Measurements from ENCODE around the gene KDF1.

The KDF1 gene

DNA sequence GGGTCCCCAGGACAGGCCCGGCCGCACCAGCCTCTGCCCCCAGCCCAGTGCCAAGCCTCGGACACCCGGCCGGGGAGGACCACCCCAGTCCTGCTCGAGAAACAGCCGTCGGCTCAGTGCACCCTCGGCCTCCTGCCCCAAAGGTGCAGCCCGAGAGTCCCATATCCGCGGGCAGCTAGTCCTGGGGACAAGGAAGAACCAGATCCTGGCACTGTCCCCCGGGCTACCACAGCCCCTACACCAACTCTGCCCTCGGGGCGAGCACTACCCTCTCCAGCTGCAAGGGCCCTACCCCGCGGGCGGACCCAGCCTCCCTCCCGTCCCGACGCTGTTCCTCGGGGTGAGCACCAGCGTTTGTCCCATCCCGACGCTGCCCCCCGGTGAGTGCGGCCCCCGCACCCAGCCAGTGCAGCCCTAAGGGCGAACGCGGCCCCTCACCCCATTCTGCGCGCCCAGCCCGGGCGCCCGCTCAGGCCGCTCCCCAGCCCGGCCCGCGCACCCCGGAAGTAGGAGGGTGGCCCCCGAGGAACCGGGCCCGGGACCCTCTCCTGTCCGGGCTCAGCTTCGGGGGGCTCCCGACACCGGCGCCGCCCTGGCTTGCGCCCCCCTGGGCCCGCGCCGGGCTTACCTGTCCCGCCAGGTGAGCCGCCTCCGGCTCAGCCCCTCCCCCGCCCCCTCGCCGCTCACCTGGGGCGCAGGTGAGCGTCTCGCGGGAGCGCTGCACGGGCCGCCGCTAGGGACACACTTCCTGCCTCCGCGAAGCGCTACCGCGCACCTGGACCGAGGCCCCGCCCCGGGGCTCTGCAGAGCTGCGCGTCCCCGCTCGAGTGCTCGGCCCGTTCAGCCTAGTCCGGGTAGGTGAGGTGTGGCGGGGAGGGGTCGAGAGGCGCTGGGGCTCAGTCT, at the start of gene KDF1:
KDF1 (minus strand) TSS at position 747 of the 903 bp plus-strand sequence. CDS start 8,088 bp downstream, outside the sequence.
- in situ Hi-C loops (cut with HindIII; ENCODE audit: low sequenced_read_pairs), result loop anchor here (5.0 to 25.0 kb wide), 3 partner anchors 67 to 277 kb away; partner anchors contain the start of gene WDTC1

GRCh38 chr1:27009601-27010197, 49.4 kb upstream of the KDF1 start:
- in situ Hi-C loops (cut with HindIII; ENCODE audit: low sequenced_read_pairs), result no loop called here

DNA sequence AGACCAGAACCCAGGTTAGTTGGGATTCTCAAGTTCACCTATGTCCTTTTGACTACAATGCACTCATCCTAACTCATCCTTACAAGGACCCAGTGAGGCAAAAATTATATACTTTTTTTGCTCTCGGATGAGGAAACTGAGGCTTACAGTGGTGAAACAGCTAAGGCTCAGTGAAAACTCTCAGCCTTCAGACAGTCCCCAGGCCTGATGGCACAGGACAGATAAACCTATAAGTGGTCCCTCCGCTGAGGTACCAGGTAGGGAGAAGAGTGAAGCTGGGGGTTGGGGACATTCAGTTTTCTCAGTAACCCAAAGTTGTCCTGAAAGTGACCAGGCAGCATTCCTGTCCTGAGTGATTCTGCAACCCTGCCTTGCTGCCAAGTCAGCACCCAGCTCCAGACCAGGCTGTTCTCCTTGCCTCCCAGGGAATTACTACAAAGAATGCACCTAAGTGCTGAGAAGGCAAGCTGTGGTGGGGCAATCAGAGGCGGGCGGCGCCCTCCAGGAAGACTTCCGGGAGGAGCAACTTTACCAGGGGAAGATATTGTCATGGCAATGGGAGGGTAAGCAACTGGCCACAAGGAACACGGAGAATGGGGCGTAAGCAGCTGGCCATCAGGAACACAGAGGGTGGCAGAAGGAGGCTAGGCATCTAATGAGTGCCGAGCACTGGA, 47.8 kb upstream of the KDF1 start:
- in situ Hi-C loops (cut with HindIII; ENCODE audit: low sequenced_read_pairs), result no loop called here

GRCh38 chr1:27006683-27007082, 46.4 kb upstream of the KDF1 start:
- in situ Hi-C loops (cut with HindIII; ENCODE audit: low sequenced_read_pairs), result no loop called here

DNA sequence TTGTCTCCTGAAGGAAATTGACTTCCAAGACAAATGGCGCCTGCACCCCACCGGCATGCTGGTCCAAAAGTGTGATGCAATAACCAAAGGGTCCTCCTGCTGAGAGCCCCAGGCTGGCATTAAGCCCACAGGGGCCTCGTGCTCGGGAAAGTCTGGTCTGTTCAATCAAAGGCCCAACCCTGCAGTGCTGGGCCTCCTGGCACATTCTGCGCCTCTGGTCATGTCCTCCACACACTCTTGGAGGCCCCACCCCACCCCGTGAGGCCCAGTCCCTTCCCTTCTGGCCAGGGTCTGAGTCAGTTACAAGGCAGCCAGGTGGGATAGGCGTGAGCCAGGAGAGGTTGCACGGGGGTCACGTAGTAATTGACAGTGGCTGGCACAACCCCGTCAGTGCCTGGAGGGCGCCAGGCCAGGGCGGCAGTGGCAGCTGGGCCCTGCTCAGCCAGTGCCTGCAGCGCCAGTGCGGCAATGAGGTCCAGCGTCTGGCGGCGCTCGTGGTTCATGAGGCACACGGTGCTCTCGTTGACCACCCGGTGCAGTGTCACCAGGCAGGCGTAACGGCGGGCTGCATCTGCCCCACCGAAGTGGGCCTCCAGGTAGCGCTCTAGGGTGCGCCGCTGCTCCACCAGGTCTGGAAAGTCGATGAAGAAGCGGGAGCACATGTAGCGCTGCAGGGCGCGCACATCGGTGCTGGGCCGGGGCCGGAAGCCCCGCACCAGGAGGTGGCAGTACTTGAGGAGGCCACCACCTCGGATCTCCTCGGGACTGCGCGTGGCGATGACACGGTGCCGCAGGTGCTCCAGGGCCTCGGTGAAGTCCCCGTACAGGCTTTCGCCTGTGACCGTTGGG, 45.6 kb upstream of the KDF1 start:
- in situ Hi-C loops (cut with HindIII; ENCODE audit: low sequenced_read_pairs), result no loop called here

- in situ Hi-C loops (cut with HindIII; ENCODE audit: low sequenced_read_pairs), result no loop called here
These were observed 44.9 kb upstream of the KDF1 start for GRCh38 chr1:27005166-27005530.

DNA sequence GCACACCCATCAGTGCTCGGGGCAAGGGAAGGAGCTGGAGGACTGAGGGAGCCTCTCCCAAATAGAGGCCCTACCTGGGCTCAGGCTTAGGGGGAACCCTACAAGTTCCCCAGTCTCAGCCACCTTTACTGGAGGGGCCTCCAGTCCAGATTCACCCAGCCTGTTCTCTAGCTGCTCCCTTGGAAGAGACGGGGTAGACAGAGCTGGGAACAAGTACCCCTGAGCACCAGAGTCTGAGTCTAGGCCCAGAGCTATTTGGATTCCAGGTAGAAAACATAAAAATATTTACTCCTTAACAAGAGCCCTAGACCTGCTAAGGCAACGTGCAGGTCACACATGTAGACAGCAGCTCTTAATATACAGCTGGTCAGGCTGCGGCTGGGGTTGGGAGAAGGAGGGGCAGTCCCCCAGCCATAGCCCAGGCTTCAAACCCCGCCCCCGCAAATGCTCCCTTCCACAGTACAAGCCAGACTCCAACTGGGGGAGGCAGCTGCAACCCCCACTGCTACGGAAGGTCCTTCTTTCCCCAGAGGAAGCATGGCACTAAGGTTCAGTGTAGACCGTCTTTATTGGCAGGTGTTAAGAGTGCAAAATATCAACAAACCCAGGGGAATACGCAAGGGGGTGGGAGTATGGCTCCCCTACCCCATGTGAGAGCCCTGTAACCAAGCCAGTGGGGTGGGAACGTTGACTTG, 44.4 kb upstream of the KDF1 start:
- in situ Hi-C loops (cut with HindIII; ENCODE audit: low sequenced_read_pairs), result no loop called here

- in situ Hi-C loops (cut with HindIII; ENCODE audit: low sequenced_read_pairs), result no loop called here
These were observed 43.6 kb upstream of the KDF1 start for GRCh38 chr1:27003745-27004470.

DNA sequence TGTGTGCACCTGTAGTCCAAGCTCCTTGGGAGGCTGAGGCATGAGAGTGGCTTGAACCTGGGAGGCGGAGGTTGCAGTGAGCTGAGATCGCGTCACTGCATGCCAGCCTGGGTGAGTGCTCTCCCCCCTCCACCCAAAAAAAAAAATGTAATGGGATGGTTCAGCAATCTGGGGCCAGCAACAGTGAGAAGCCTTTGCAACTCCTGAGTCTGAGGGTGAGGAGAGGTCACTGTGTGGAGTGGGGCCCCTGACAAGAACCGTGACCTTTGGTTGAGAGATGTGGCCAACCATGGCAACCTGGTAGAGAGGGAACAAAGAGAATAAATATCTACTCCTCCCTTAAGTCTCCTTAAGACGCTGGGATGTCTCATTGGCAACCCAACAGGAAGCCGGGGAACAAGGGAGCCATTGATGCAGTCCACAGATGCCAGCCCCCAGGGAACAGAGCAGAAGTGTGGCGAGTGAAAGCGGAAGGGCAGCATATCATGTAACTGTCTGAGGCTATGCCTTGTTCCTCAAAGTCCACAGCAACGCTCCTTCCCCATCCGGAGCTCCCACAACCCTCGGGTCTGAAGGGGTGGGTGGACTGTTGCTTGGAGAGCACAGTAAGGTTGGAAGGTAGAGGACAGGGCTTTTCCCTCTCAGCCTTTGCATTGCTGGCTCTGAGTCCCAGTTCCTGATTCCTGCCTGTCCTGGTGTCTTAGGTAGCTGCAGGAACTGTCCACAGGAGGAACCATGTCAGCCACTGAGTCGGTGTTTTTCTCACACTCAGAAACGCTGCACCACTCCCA, 41.5 kb upstream of the KDF1 start:
- in situ Hi-C loops (cut with HindIII; ENCODE audit: low sequenced_read_pairs), result no loop called here

DNA sequence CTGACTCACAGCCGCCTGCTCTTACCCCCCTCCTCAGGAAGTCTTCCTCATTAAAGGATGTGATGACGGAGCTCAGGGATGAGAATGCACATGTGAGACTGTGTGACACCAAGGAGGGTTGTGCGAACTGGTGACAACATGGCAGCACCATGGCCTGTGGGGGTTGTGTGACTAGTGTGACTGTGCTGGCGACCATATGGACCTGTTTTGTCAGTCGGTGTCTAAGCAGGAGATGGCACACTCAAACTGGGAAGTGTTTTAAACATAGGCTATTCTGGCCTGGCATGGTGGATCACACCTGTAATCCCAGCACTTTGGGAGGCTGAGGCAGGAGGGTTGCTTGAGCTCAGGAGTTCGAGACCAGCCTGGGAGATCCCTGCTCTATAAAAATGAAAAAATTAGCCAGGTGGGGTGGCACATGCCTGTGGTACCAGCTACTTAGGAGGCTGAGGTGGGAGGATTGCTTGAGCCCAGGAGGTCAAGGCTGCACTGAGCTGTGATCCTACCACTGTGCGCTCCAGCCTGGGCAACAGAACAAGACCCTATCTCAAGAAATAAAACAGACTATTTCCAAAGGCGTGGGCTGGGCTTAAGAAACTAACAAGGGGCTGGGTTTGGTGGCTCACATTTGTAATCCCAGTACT, 40.7 kb upstream of the KDF1 start:
- in situ Hi-C loops (cut with HindIII; ENCODE audit: low sequenced_read_pairs), result no loop called here

DNA sequence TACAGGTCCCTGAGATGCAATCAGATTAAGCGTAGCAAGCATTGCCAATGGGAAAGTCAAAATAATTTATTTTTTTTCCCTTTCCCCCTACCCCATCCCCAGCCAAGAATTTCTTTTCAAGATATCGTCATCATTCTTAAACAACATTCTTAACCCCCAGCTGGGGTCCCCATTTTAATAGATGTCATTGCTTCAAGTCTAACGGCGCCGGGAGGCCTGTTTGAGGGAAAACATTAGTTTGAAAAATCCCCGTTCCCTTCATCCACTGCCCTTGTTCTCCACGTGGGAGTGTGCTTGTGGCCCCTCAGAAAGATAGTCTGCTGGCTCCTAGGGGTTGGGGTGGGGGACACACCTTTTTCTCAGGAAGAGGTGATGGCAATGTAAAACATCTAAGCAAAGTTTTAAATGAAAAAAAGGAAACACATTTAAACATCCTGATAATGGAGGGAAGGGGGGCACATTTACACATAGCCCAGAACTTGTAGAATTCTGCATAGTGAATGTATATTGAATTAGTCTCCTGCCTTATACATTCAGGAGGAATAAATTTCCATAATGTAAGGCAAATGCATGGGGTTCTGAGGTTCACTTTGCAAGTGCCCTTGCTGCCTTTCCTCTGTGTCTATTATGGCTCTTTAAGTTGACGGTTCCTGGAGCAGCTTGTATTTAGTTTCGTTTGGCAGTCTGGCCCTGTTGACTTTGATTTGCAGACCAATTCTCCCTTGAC, 40.0 kb upstream of the KDF1 start:
- in situ Hi-C loops (cut with HindIII; ENCODE audit: low sequenced_read_pairs), result no loop called here

- in situ Hi-C loops (cut with HindIII; ENCODE audit: low sequenced_read_pairs), result loop anchor here (5.0 kb wide), 1 partner anchor 38 kb away; no protein-coding TSS in a partner anchor
These were observed 39.2 kb upstream of the KDF1 start for GRCh38 chr1:26999440-26999987.

DNA sequence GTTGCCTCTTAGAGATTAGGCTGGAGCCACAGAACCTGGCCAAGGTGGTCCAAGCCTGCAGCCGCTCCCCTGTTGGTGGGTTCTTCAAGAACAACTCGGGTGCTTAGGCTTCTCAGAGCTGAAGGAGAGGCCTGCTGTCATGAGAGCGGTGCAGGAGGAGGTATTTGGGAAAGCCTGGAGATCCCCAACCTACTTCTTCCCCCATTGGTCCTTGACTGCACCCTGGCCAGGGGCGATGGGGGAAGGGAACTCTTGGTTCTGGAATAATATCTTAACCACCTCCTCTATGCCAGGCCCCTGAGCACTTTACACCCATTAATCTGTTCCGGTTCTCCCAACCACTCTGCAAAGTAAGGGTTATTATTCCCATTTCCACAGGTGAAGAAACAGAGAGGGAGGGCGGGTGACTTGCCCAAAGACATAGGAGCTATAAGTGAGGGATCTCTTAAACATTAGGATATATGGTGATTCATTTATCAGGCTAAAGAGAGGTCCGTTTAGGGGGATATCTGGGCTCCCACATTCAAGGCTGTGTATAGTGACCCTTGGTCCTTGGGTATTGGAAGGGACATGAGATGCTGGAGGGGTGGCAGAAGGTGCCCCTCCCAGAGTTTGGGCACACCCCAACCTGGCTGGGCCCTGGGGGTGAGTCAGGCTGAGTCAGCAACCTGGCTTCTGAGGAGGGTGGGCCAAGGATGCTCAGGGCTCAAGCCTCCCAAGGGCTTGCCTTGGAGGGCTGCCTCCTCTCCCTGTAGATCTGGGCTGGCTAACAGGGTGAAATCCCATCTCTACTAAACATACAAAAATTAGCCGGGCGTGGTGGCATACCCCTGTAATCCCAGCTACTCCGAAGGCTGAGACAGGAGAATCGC, 38.4 kb upstream of the KDF1 start:
- in situ Hi-C loops (cut with HindIII; ENCODE audit: low sequenced_read_pairs), result loop anchor here (5.0 kb wide), 1 partner anchor 39 kb away; no protein-coding TSS in a partner anchor

- in situ Hi-C loops (cut with HindIII; ENCODE audit: low sequenced_read_pairs), result loop anchor here (5.0 kb wide), 1 partner anchor 41 kb away; no protein-coding TSS in a partner anchor
These were observed 36.4 kb upstream of the KDF1 start for GRCh38 chr1:26996665-26997064.

DNA sequence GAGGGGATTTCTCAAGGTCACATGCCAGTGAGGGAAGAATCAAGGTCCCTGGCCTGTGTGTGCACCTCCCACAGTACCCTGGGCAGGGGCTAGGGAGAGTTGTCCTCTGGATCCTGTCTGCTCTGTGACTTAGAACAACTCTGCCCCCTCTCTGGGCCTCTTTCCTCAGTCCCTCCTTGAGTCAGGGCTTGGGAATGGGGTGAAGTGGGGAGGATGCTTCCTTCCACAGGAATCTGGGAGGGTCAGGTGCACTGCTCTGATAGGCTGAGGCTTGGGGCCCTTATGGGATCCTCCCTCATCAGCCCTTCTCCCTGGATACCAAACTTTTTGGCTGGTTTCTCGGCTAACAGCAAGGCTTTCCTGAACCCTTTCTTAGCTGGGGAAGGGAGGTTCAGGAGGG, 35.8 kb upstream of the KDF1 start:
- in situ Hi-C loops (cut with HindIII; ENCODE audit: low sequenced_read_pairs), result loop anchor here (5.0 kb wide), 1 partner anchor 41 kb away; no protein-coding TSS in a partner anchor
